Measurements from ENCODE around the gene HSD17B14. TPM values are rescaled to one million over a fixed set of nuclear protein-coding genes. Genes with fewer than 3 reads are reported as not detected.

HSD17B14 gene
- total and polyA plus RNA-seq, 2 of the 8 experiments (the other 6 are each of a cell fraction or from before 2014, with no cell fraction given), result 8.4 to 25.5 TPM

GRCh38 chr19:48817585-48818124 lies 18.6 kb downstream of the HSD17B14 start (continued):
- TF ChIP-seq RAD21 (IDR thresholded peaks at IDR 0.05 in 1 of 2, conservative IDR thresholded peaks at IDR 0.05 in 1 of 2; ENCODE audit: low read depth in 2 of 2, low read length in 2 of 2) (no peak), CTBP2 (IDR thresholded peaks at IDR 0.05; ENCODE audit: borderline replicate concordance, insufficient read depth, insufficient read length, low read length) (no peak), CBX8 (IDR thresholded peaks at IDR 0.05; ENCODE audit: borderline replicate concordance, low read depth, low read length) (no peak), GTF2F1 (IDR thresholded peaks at IDR 0.05; ENCODE audit: borderline replicate concordance, low read depth, low read length) (no peak)

Data from H1 (cell line).